ENCODE measurements around the gene C1QA.

- no peak for TF ChIP-seq CTCF (conservative IDR thresholded peaks at IDR 0.05)
- no peak for TF ChIP-seq EZH2 (IDR thresholded peaks at IDR 0.05; ENCODE audit: low read depth)
Observed at GRCh38 chr1:22598736-22599135, 37.7 kb upstream of the C1QA start.
